Lower leg skin (tissue), 3 donors: ENCODE results near the gene TDRD9.

Experiments
- CTCF ChIP-seq, 3 donors: fragments of 450-650 bp; IDR thresholded peaks; one replicate each; pipeline ENCODE4 v1.5.1; 2016; ENCODE audit warnings: antibody characterized with exemption in 3 of 3, mild to moderate bottlenecking in 3 of 3, moderate library complexity in 2 of 3
- POLR2A ChIP-seq, 2 donors: fragments of 450-650 bp; IDR thresholded peaks; one replicate each; pipeline ENCODE4 v1.6.1; 2016 to 2017; ENCODE audit warnings: antibody characterized with exemption in 2 of 2, mild to moderate bottlenecking in 1 of 2, moderate library complexity in 1 of 2

GRCh38 chr14:104040539-104040938, 112.3 kb downstream of the TDRD9 start:
- TF ChIP-seq CTCF (IDR thresholded peaks at IDR 0.05) (no peak), POLR2A (IDR thresholded peaks at IDR 0.05) (no peak)
